ENCODE results near the gene RBM23. TPM values are rescaled to one million over a fixed set of nuclear protein-coding genes. Genes with fewer than 3 reads are reported as not detected.
A peak's percentile ranks its signal among the peaks of the same experiment; 100 is the strongest.

The RBM23 gene
- total RNA-seq, 1 donor from 2014 or later, result 86.4 TPM

DNA sequence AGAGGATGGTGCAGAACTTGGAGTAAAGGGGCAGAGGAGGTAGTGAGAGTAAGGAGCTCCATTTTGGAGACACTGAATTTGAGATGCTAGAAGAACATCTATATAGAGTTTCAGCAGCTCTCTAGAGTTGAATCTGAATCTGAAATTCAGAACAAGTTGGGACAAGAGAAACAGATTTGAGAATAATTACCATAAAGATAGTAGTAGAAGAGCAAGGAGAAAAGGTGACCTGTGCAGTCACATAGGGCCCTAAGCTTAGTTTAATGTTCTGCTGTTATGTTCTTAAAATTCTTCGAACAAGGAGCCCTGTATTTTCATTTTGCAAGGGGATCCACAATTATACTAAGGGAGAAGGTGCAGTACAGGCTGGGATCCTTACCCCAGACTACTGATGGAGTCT, 28.5 kb downstream of the RBM23 start:
- Mint-ChIP-seq H3K4me3 (no peak overlapping the region), H3K27ac (no peak overlapping the region), H3K4me1 (ENCODE audit: low read depth) (peaks cover 31% of the 10 kb centered on the region), H3K36me3 (ENCODE audit: low read depth) (peaks cover 16% of the 10 kb centered on the region), H3K27me3 (ENCODE audit: insufficient read depth) (peaks cover 2% of the 10 kb centered on the region), H3K9me3 (no peaks in the 10 kb centered on the region)
- intact Hi-C loops (cut with micrococcal nuclease), result no loop called here
- DNase-seq (ENCODE audit: low spot score), result no peak

DNA sequence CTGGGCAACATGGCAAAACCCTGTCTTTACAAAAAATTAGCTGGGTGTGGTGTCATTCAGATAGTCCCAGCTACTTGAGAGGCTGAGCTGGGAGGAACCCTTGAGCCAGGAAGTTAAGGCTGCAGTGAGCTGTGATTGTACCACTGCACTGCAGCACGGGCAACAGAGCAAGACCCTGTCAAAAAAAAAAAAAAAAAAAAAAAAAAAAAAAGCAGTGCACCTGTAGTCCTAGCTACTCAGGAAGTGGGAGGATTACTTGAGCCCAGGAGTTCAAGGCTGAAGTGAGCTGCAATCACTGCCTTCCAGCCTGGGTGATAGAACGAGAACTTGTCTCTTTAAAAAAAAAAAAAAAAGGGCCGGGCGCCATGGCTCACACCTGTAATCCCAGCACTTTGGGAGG, 30.3 kb downstream of the RBM23 start:
- Mint-ChIP-seq H3K4me3 (no peak overlapping the region), H3K4me1 (ENCODE audit: low read depth) (peaks cover 31% of the 10 kb centered on the region), H3K9me3 (no peaks in the 10 kb centered on the region), H3K27me3 (ENCODE audit: insufficient read depth) (peaks cover 5% of the 10 kb centered on the region), H3K27ac (no peak overlapping the region), H3K36me3 (ENCODE audit: low read depth) (peaks cover 12% of the 10 kb centered on the region)
- DNase-seq (ENCODE audit: low spot score), result no peak
- intact Hi-C loops (cut with micrococcal nuclease), result no loop called here

DNA sequence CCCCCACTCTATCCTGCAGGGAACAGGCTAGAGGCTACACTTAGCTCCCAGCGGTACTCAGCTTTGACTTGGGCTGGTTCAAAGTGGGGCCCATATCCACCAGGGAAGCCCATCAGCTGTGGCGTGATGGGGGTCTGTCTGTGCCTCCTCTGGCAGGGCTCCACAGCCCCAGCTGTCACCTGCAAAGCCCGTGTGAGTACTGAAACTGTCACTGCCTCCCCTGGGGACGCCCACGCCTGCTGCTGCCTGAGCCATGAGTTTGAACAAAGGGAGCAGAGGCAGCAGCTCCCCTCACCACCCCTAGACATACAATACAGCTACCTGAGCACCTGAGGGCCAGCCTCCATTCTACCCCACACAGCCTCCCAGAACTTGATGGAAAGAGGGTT, 31.0 kb downstream of the RBM23 start:
- intact Hi-C loops (cut with micrococcal nuclease), result loop anchor here (1.0 to 2.0 kb wide), 4 partner anchors 13 to 41 kb away; partner anchors contain the start of genes LRP10, PRMT5 and RBM23
- DNase-seq (ENCODE audit: low spot score), result no peak
- Mint-ChIP-seq H3K36me3 (ENCODE audit: low read depth) (peaks cover 9% of the 10 kb centered on the region), H3K4me3 (peak overlapping the region; percentile 87), H3K4me1 (ENCODE audit: low read depth) (peaks cover 31% of the 10 kb centered on the region), H3K9me3 (no peaks in the 10 kb centered on the region), H3K27ac (peak overlapping the region; percentile 88), H3K27me3 (ENCODE audit: insufficient read depth) (peaks cover 5% of the 10 kb centered on the region)

DNA sequence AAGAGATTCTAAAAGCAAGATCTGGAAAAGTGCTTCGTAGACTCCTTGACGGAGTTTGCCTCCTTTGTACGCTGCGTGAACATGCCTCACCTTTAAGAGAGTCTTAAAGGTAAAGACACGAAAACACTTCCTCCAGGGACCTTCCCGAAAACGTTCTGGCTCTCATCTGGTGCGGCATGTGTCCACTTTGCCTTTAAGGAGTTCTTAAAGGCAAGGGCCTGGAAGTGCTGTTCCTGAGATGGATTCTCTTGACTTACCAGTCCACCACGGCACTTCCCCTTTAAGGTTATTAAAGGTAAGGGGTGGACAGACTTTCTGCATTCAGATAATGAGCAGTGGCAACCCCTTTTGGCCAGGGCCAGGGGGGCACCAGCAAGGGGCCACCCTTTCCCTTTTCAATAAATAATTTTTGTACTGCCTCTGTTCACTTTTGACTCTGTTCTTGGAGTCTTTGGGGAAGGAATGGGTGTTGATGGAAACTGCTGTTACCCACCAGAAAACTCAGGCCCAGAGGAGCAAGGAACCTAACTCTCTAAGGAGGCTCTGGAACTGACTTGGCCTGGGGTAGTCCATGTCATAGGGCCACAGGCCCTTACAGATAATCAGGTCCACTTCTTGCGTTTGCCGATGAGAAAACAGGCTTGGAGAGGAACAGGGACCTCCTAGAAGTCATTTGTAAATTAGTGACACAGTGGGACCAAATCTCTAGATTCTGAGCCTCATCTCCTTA, 31.5 kb downstream of the RBM23 start:
- Mint-ChIP-seq H3K36me3 (ENCODE audit: low read depth) (peaks cover 8% of the 10 kb centered on the region), H3K27ac (peak overlapping the region; percentile 88), H3K9me3 (no peaks in the 10 kb centered on the region), H3K4me1 (ENCODE audit: low read depth) (peaks cover 31% of the 10 kb centered on the region), H3K27me3 (ENCODE audit: insufficient read depth) (peaks cover 6% of the 10 kb centered on the region), H3K4me3 (peak overlapping the region; percentile 87)
- DNase-seq (ENCODE audit: low spot score), result peak; percentile 48
- intact Hi-C loops (cut with micrococcal nuclease), result loop anchor here (1.0 to 2.0 kb wide), 4 partner anchors 13 to 42 kb away; partner anchors contain the start of genes LRP10, PRMT5 and RBM23

DNA sequence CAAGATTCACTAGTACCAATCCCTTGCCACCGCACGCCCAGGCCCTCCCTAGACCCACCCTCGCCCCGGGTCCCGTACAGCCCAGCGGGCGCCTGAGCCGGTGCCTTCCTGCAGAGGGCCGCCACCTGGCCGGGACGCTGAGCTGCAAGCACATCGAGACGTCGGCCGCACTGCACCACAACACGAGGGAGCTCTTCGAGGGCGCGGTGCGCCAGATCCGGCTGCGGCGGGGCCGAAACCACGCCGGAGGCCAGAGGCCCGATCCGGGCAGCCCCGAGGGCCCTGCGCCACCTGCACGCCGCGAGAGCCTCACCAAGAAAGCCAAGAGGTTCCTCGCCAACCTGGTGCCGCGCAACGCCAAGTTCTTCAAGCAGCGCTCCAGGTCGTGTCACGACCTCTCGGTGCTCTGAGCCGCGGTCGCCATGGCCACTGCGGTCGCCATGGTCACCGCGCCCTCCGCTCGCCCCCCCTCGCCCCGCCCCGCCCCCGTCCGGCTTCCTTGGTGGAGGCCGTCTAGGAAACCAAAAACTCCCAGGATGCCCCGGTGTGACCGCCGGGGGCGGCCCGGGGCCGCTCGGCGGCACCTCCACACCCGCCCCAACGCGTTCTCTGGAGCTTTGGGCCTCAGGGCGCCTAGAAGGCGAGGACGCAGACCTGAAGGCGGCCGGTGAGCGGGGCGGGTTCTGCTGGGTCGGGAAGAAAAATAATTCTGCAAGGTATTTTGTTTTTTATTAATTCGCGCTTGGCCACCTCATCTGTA, 32.3 kb downstream of the RBM23 start:
- peak; percentile 62 for DNase-seq (ENCODE audit: low spot score)
- intact Hi-C loops (cut with micrococcal nuclease), result loop anchor here (1.0 to 2.0 kb wide), 4 partner anchors 14 to 43 kb away; partner anchors contain the start of genes LRP10, PRMT5 and RBM23
- Mint-ChIP-seq H3K4me1 (ENCODE audit: low read depth) (peaks cover 31% of the 10 kb centered on the region), H3K4me3 (peak overlapping the region; percentile 87), H3K27me3 (ENCODE audit: insufficient read depth) (peaks cover 8% of the 10 kb centered on the region), H3K9me3 (no peaks in the 10 kb centered on the region), H3K36me3 (ENCODE audit: low read depth) (peaks cover 8% of the 10 kb centered on the region), H3K27ac (peak overlapping the region; percentile 88)

DNA sequence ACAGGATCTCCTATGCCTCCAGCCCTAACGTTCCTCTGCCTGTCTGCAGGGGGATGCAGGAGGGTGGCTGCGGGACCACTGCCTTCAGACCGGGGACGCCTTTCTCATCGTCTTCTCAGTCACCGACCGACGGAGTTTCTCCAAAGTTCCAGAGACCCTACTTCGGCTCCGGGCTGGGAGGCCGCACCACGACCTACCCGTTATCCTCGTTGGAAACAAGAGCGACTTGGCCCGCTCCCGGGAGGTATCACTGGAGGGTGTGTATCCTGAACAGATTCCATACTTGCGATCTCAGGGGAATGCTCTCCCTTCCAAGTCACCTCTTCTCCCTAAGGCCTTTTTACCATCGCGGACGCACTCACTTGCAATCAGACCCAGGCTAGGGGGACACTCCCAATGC, 33.0 kb downstream of the RBM23 start:
- H3K9me3 Mint-ChIP-seq, result no peaks in the 10 kb centered on the region
- peaks cover 31% of the 10 kb centered on the region for H3K4me1 Mint-ChIP-seq (ENCODE audit: low read depth)
- H3K27me3 Mint-ChIP-seq (ENCODE audit: insufficient read depth), result peaks cover 8% of the 10 kb centered on the region
- H3K36me3 Mint-ChIP-seq (ENCODE audit: low read depth), result peaks cover 8% of the 10 kb centered on the region
- no peak for DNase-seq (ENCODE audit: low spot score)
- intact Hi-C loops (cut with micrococcal nuclease), result loop anchor here (2.0 kb wide), 1 partner anchor 15 kb away; no protein-coding TSS in a partner anchor
- peak overlapping the region; percentile 59 for H3K27ac Mint-ChIP-seq
- peak overlapping the region; percentile 36 for H3K4me3 Mint-ChIP-seq

DNA sequence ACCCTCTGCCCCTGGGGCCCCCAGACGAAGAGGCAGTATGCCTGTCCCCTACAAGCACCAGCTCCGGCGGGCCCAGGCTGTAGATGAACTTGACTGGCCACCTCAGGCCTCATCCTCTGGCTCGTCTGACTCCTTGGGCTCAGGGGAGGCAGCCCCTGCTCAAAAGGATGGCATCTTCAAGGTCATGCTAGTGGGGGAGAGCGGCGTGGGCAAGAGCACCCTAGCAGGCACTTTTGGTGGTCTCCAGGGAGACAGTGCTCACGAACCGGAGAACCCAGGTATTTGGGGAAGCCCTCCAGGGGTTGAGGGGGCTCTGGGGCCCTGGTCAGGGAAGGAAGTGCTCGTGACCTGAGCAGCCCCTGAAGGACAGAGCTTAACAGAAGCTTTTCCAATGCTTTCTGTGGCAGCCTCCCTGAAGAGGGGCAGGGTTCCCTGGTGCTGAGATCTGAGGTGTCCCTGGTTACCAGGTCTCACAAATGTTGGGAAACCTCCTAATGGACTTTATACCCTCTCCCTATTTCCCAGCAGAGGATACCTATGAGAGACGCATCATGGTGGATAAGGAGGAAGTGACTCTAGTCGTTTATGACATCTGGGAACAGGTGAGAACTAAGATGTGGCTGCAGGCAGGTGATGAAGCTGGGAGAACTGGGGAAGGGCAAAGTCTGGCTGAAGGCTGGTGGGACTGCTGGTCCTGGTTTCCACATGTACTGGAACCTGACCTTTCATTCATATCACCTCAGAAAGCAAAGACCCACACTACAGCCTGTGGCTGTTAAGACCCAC, 34.0 kb downstream of the RBM23 start:
- intact Hi-C loops (cut with micrococcal nuclease), result no loop called here
- DNase-seq (ENCODE audit: low spot score), result no peak
- no peak overlapping the region for H3K27ac Mint-ChIP-seq
- H3K4me1 Mint-ChIP-seq (ENCODE audit: low read depth), result peaks cover 25% of the 10 kb centered on the region
- H3K36me3 Mint-ChIP-seq (ENCODE audit: low read depth), result peaks cover 4% of the 10 kb centered on the region
- H3K4me3 Mint-ChIP-seq, result no peak overlapping the region
- H3K27me3 Mint-ChIP-seq (ENCODE audit: insufficient read depth), result peaks cover 8% of the 10 kb centered on the region
- no peaks in the 10 kb centered on the region for H3K9me3 Mint-ChIP-seq

DNA sequence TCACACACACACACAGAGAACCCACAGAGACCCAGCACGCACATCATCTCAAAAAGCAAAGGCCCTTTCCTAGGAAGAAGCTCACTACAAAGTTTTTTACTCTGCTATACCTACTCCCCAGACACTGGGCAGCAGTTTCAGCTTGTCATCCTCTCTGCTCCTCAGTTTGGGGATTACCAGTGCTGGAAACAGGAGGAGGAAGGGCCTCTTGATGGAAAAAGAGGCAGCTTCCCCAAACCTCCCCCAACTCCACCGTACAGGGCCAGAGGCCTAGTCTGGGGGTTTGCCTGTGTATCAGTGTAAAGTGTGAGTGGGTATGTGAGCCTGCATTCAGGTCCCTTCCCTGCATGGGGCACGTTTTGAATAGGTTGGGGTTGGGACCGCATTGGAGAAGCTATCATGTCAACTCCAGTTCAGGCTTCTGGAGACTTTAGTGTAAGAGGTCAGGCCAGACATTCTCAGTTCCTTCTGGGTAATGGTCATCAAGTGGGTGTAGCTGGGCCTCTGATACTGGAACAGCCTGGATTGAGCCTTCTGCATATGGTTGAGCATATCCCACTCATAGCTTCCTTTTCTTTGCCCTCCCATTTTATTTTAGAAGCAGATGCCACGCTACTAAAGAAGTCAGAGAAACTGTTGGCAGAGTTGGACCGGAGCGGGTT, 34.7 kb downstream of the RBM23 start:
- Mint-ChIP-seq H3K36me3 (ENCODE audit: low read depth) (peaks cover 5% of the 10 kb centered on the region), H3K27me3 (ENCODE audit: insufficient read depth) (peaks cover 8% of the 10 kb centered on the region), H3K27ac (no peak overlapping the region), H3K4me3 (no peak overlapping the region), H3K4me1 (ENCODE audit: low read depth) (peaks cover 21% of the 10 kb centered on the region), H3K9me3 (no peaks in the 10 kb centered on the region)
- intact Hi-C loops (cut with micrococcal nuclease), result no loop called here
- DNase-seq (ENCODE audit: low spot score), result no peak

DNA sequence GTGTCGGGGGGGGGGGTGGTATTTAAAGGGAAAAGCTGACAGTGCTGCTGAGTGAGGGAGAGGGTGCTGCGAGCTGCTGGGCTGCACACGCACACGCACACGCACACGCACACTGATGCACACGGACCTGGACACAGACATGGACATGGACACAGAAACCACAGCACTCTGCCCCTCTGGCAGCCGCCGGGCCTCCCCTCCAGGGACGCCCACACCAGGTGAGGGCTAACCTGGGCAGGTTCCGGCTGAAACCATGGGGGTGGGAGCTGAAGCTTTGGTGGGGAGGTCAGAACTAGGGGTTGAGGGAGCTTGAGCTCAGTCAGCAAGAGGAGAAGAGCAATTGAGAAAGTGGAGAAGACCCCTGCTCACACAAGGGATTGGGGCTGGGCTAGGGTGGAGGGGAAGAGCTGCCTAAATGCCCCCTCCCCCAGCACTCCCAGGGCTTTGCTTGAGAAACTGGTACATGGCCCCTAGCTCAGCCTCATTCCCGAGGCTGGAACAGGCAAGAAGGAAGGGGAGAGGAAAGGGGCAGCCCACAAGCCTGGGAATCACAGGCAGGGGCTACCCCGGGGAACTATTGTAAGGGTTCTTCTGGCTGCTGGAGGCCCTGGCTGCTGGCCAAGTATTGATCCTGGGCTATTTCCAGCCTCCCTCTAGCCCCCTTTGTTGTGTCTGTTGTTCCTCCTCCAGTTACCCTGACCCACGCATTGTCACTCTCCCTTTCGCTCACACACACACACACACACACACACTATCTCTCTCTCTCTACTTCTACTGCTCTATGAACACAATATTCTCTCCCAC, 35.6 kb downstream of the RBM23 start, which contains the start of gene REM2:
Gene REM2 (plus strand): TSS at position 50 of the 804 bp plus-strand sequence. CDS start 66 bp downstream, at position 116.
- Mint-ChIP-seq H3K27me3 (ENCODE audit: insufficient read depth) (peaks cover 8% of the 10 kb centered on the region), H3K27ac (no peak within 1 kb of the TSS), H3K9me3 (no peaks in the 10 kb centered on the region), H3K4me3 (no peak within 1 kb of the TSS), H3K36me3 (ENCODE audit: low read depth) (peaks cover 10% of the 10 kb centered on the region), H3K4me1 (ENCODE audit: low read depth) (peaks cover 22% of the 10 kb centered on the region)
- intact Hi-C loops (cut with micrococcal nuclease), result loop anchor here (1.0 kb wide), 1 partner anchor 24 kb away; no protein-coding TSS in a partner anchor
- no peak for DNase-seq (ENCODE audit: low spot score)

DNA sequence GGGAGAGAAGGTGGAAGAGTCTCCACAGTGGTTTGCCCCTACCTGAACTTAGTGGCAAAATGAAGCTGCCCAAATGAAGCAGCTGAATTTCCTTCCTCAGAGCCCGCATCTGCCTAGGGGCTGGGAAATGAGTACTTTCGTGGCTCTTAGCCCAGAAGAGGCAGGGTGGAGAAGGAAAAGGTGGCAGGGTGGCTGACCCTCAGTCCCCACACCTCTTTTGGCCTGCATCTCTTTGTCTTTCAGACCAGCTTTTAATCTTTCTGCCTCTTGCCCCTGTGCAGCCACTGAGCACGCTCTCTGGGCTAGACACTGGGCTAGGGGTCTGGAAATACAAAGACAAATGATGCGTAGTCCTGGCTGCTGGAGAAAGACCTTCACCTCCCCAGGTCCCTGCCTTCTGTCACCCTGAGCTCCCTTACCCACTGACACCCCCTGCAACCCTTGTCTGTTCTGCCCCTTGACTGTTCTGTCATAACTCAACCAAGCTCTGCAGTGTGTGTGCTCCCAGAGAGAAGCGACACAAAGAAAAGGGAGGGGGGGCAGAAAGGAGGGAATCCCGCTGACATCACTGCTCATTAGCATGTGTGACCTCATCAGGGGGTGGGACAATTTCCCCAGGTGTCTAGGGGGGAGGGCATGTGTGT, 36.3 kb downstream of the RBM23 start:
- H3K4me3 Mint-ChIP-seq, result no peak overlapping the region
- H3K4me1 Mint-ChIP-seq (ENCODE audit: low read depth), result peaks cover 19% of the 10 kb centered on the region
- no peaks in the 10 kb centered on the region for H3K9me3 Mint-ChIP-seq
- H3K27ac Mint-ChIP-seq, result no peak overlapping the region
- intact Hi-C loops (cut with micrococcal nuclease), result loop anchor here (1.0 kb wide), 1 partner anchor 23 kb away; no protein-coding TSS in a partner anchor
- H3K27me3 Mint-ChIP-seq (ENCODE audit: insufficient read depth), result peaks cover 8% of the 10 kb centered on the region
- DNase-seq (ENCODE audit: low spot score), result no peak
- peaks cover 16% of the 10 kb centered on the region for H3K36me3 Mint-ChIP-seq (ENCODE audit: low read depth)

DNA sequence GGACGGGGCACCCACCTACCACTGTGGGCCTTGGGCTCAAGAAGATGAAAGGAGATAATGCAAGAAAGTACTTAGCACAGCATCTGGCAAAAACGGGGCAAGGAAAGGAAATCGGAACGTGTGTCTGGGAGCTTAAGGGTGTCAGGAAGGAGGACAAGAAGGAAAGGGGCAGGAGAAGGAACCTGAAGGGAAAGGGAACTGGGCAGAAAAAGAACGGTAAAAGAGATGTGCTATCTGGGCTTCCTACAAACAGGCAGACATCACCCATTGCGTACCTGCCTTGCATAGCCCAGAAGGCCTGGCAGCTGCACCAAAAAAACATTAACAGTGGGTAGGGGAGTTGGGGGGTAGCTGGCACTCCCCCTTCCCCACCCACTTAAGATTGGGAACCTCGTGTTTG, 36.9 kb downstream of the RBM23 start:
- Mint-ChIP-seq H3K36me3 (ENCODE audit: low read depth) (peaks cover 20% of the 10 kb centered on the region), H3K27ac (no peak overlapping the region), H3K4me3 (no peak overlapping the region), H3K4me1 (ENCODE audit: low read depth) (peaks cover 13% of the 10 kb centered on the region), H3K27me3 (ENCODE audit: insufficient read depth) (peaks cover 8% of the 10 kb centered on the region), H3K9me3 (no peaks in the 10 kb centered on the region)
- intact Hi-C loops (cut with micrococcal nuclease), result no loop called here
- DNase-seq (ENCODE audit: low spot score), result no peak

Measured in activated T-helper 1 cell treated with anti-CD3 and anti-CD28 coated beads, Interleukin-12 subunit alpha, Interleukin-12 subunit beta, Interleukin-2, Interleukin-4 antibody, amounts not matched to agents 30 ng/mL and 10 ng/mL and 1 ng/mL, durations not matched to agents 14 hours and 24 hours and 36 hours (primary cell).